ENCODE measurements around the gene IMMP2L.
"Not testable (repeated sequence)": the region's sequence is repeated elsewhere in the genome, so short reads cannot be mapped to it uniquely, and the experiment has no call there.

GRCh38 chr7:111609483-111610254, 47.4 kb upstream of the IMMP2L start:
- TF ChIP-seq CTCF (IDR thresholded peaks at IDR 0.05; ENCODE audit: insufficient read depth, low read length, poor library complexity, severe bottlenecking); EZH2phosphoT487 (conservative IDR thresholded peaks at IDR 0.05; ENCODE audit: low read length): not testable (repeated sequence)

All from SU-DHL-6 (cell line).